K562 (cell line): ENCODE data around the gene RNF168. TPM values are rescaled to one million over a fixed set of nuclear protein-coding genes. Genes with fewer than 3 reads are reported as not detected.

Experiments used
- BRD4 ChIP-seq: fragments of 200-600 bp; sonication (generic); IDR thresholded peaks from 2 replicates; pipeline ENCODE4 v1.6.1; 2017; ENCODE audit warnings: inconsistent platforms
- CBX1 ChIP-seq: sonication (generic); IDR thresholded peaks from 2 replicates; pipeline ENCODE4 v1.6.1; 2016; ENCODE audit warnings: antibody characterized with exemption, low read depth, mild to moderate bottlenecking
- CREB1 ChIP-seq, 2 experiments: sonication (generic) in 1 of 2; formaldehyde crosslinking in 1 of 2; IDR thresholded peaks; 2 replicates each; pipeline versions ENCODE4 v1.6.1 to v1.8.0; 2012 to 2022; ENCODE audit warnings: inconsistent platforms in 1 of 2, mild to moderate bottlenecking in 1 of 2, missing genetic modification reagents in 1 of 2, moderate library complexity in 1 of 2
- DPF2 ChIP-seq: fragments of 450-650 bp; IDR thresholded peaks from 2 replicates; pipeline ENCODE4 v1.6.1; 2016
- FOXJ3 ChIP-seq: sonication (generic); formaldehyde crosslinking; IDR thresholded peaks from 2 replicates; pipeline ENCODE4 v1.4.0; 2020; ENCODE audit warnings: mild to moderate bottlenecking, missing genetic modification reagents
- GABPB1 ChIP-seq: sonication (generic); formaldehyde crosslinking; IDR thresholded peaks from 2 replicates; pipeline ENCODE4 v1.8.0; 2022; ENCODE audit warnings: mild to moderate bottlenecking, missing genetic modification reagents
- HDAC8 ChIP-seq: fragments of 450-650 bp; IDR thresholded peaks from 2 replicates; pipeline ENCODE4 v1.6.1; 2016; ENCODE audit warnings: mild to moderate bottlenecking, missing genetic modification characterization, moderate library complexity, missing compliant biosample characterization
- HOXB6 ChIP-seq: fragments of 250-450 bp; sonication (Bioruptor Pico); IDR thresholded peaks from 2 replicates; pipeline ENCODE4 v1.5.1; 2022; ENCODE audit warnings: mild to moderate bottlenecking, borderline replicate concordance
- ILF3 ChIP-seq: fragments of 450-650 bp; IDR thresholded peaks from 2 replicates; pipeline ENCODE4 v1.6.1; 2018; ENCODE audit warnings: antibody characterized with exemption, mild to moderate bottlenecking, moderate library complexity, borderline replicate concordance
- JUN ChIP-seq, 2 experiments: sonication (generic) in 1 of 2; formaldehyde crosslinking in 1 of 2; IDR thresholded peaks; 2 replicates each; pipeline versions ENCODE4 v1.6.1 to v1.8.0; 2012 to 2022; ENCODE audit warnings: borderline replicate concordance in 2 of 2, mild to moderate bottlenecking in 2 of 2, improper control_type of control experiment in 1 of 2, low read depth in 1 of 2, low read length in 1 of 2, missing genetic modification reagents in 1 of 2
- MTA2 ChIP-seq: fragments of 450-650 bp; IDR thresholded peaks from 2 replicates; pipeline ENCODE4 v1.6.1; 2016; ENCODE audit warnings: low read depth
- PHF20 ChIP-seq: fragments of 450-650 bp; IDR thresholded peaks from 2 replicates; pipeline ENCODE4 v1.6.1; 2018; ENCODE audit not compliant: partially characterized antibody
- RBFOX2 ChIP-seq: fragments of 200-400 bp; formaldehyde crosslinking; IDR thresholded peaks from 2 replicates; pipeline ENCODE4 v1.6.1; 2017; ENCODE audit warnings: low read depth, mild to moderate bottlenecking, low read length, moderate library complexity
- SAFB ChIP-seq: fragments of 200-400 bp; formaldehyde crosslinking; IDR thresholded peaks from 2 replicates; pipeline ENCODE4 v1.6.1; 2017; ENCODE audit warnings: low read depth, low read length, borderline replicate concordance
- TBL1XR1 ChIP-seq, 2 experiments: IDR thresholded peaks; 2 replicates each; pipeline ENCODE4 v1.6.1; 2012; ENCODE audit warnings: improper control_type of control experiment in 2 of 2, low read length in 2 of 2, mild to moderate bottlenecking in 1 of 2
- TEAD1 ChIP-seq, 2 experiments: fragments of 450-650 bp in 1 of 2; sonication (generic) in 1 of 2; formaldehyde crosslinking; IDR thresholded peaks; 2 replicates each; pipeline versions ENCODE4 v1.4.0 to v1.8.0; 2020 to 2022; ENCODE audit warnings: mild to moderate bottlenecking in 2 of 2, missing genetic modification reagents in 1 of 2
- YY1 ChIP-seq, 3 experiments: IDR thresholded peaks; 2 replicates each; pipeline ENCODE4 v1.6.1; 2011; ENCODE audit warnings: low read length in 2 of 3, mild to moderate bottlenecking in 2 of 3, moderate library complexity in 2 of 3, borderline replicate concordance in 1 of 3, control low read depth in 1 of 3, low read depth in 1 of 3; ENCODE audit not compliant: insufficient read depth in 3 of 3, insufficient replicate concordance in 2 of 3, control insufficient read depth in 1 of 3, insufficient read length in 1 of 3; ENCODE audit errors: extremely low read depth in 1 of 3
- ZNF174 ChIP-seq: fragments of 250-450 bp; sonication (Bioruptor Pico); IDR thresholded peaks from 2 replicates; pipeline ENCODE4 v1.4.0; 2020; ENCODE audit warnings: mild to moderate bottlenecking
- ZNF212 ChIP-seq: fragments of 450-650 bp; formaldehyde crosslinking; IDR thresholded peaks from 2 replicates; pipeline ENCODE4 v1.4.0; 2020; ENCODE audit warnings: mild to moderate bottlenecking
- ZSCAN29 ChIP-seq: fragments of 450-650 bp; IDR thresholded peaks from 2 replicates; pipeline ENCODE4 v1.6.1; 2017
- polyA plus RNA-seq, 8 experiments: library from polyadenylated mRNA; depleted of rRNA in 4 of 8; stranded (reverse) in 5 of 8; unstranded in 3 of 8; fragments of >200 nt; fragmentation: Nextera tagmentation in 2 of 8; fragmentation: Illumina TruSeq in 1 of 8; extraction: Ambion mirVana in 2 of 8; extraction: Trizol in 1 of 8; gene quantifications; 2 replicates each; pipeline versions ENCODE4 v1.2.1 to v1.2.3, GENCODE V29; 2011 to 2014; ENCODE audit warnings: inconsistent platforms in 1 of 8, missing spikeins in 1 of 8
- total RNA-seq, 7 experiments: library from RNA; depleted of rRNA in 6 of 7; stranded (reverse); fragments of >200 nt in 6 of 7; fragmentation: Illumina TruSeq in 2 of 7; extraction: Trizol in 2 of 7; gene quantifications; 2 replicates each; pipeline versions ENCODE4 v1.2.1 to v1.2.3, GENCODE V29; 2011 to 2021; ENCODE audit warnings: low replicate concordance in 1 of 7
- TF ChIP-seq, protein P1 (sequence below), 2 experiments: fragments of 150-350 bp in 1 of 2; IDR thresholded peaks; 2 replicates each; pipeline ENCODE4 v1.6.1; 2012 to 2016; ENCODE audit warnings: low read depth in 2 of 2, low read length in 2 of 2, mild to moderate bottlenecking in 1 of 2, moderate library complexity in 1 of 2
- TF ChIP-seq, protein P2 (sequence below): fragments of 450-650 bp; IDR thresholded peaks from 2 replicates; pipeline ENCODE4 v1.7.1; 2018; ENCODE audit warnings: mild to moderate bottlenecking, low read depth; ENCODE audit not compliant: partially characterized antibody

Gene RNF168
- total and polyA plus RNA-seq, 9 of the 15 experiments (the other 6 are each of a cell fraction or from before 2014, with no cell fraction given): 6.0 to 32.1 (median 16.6) TPM

DNA sequence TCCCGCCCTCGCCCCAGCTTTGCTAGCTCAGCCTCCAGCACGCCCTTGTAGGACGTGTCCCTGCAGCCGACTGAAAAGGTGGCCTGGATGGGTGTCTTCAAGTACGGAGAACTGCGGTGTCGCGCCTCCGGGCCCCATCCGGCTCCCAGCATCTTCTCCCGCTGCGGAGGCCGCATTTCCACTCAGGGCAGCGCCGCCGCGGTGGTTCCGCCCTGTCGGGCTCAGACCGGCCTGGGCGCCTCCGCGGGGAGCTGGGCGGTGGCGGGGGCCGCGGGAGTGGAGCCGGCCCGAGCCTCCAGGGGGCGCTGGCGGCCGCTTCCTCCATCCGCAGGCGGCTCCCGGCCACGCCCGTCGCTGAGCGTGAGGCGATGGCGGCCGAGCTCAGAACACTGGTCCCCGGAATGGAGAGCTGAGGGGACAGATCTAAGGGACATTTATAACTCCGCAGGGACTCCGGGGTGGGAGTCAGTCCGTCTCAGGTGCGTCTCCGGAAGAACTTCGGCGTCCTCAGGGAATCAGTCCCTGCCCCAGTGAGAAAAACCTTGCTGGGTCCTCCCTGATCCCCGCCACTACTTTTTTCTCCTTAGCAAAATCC lies 25.2 kb upstream of the RNF168 start (continued):
- TF ChIP-seq GABPB1 (CRISPR knock-in tag) (peak; percentile 63), DPF2 (no peak), TEAD1 (CRISPR knock-in tag; IDR thresholded peaks at IDR 0.05) (peak in 1 of 2 experiments; percentile 75; a peak in 2 of 4 replicates), ZNF174 (CRISPR knock-in tag) (no peak), YY1 (IDR thresholded peaks at IDR 0.05; ENCODE audit: borderline replicate concordance in 1 of 3, control insufficient read depth in 1 of 3, extremely low read depth in 1 of 3, insufficient read depth in 3 of 3, insufficient read length in 1 of 3, insufficient replicate concordance in 2 of 3, low read depth in 1 of 3, low read length in 2 of 3) (peak; percentile 44 to 91 (median 85)), SAFB (peak; percentile 45; the same call in 1 of the 2 replicates), ZNF212 (CRISPR knock-in tag) (no peak), JUN (IDR thresholded peaks at IDR 0.05; ENCODE audit: borderline replicate concordance, low read depth, low read length) (peak; percentile 10; the same call in 1 of the 2 replicates), JUN (CRISPR knock-in tag; IDR thresholded peaks at IDR 0.05; ENCODE audit: borderline replicate concordance) (0 out of 2 replicates have a peak, but pooled peaks have one; percentile 73), BRD4 (no peak), HDAC8 (0 out of 2 replicates have a peak, but pooled peaks have one; percentile 40), TBL1XR1 (IDR thresholded peaks at IDR 0.05; ENCODE audit: low read length in 2 of 2) (no peak), ILF3 (no peak), RBFOX2 (peak; percentile 88), CBX1 (0 out of 2 replicates have a peak, but pooled peaks have one; percentile 33), HOXB6 (CRISPR knock-in tag) (no peak), MTA2 (no peak), FOXJ3 (CRISPR knock-in tag) (no peak), ZSCAN29 (peak; percentile 62; the same call in 1 of the 2 replicates), CREB1 (IDR thresholded peaks at IDR 0.05) (no peak), CREB1 (CRISPR knock-in tag; IDR thresholded peaks at IDR 0.05) (0 out of 2 replicates have a peak, but pooled peaks have one; percentile 55), PHF20 (no peak)
- TF ChIP-seq, protein P1, sequence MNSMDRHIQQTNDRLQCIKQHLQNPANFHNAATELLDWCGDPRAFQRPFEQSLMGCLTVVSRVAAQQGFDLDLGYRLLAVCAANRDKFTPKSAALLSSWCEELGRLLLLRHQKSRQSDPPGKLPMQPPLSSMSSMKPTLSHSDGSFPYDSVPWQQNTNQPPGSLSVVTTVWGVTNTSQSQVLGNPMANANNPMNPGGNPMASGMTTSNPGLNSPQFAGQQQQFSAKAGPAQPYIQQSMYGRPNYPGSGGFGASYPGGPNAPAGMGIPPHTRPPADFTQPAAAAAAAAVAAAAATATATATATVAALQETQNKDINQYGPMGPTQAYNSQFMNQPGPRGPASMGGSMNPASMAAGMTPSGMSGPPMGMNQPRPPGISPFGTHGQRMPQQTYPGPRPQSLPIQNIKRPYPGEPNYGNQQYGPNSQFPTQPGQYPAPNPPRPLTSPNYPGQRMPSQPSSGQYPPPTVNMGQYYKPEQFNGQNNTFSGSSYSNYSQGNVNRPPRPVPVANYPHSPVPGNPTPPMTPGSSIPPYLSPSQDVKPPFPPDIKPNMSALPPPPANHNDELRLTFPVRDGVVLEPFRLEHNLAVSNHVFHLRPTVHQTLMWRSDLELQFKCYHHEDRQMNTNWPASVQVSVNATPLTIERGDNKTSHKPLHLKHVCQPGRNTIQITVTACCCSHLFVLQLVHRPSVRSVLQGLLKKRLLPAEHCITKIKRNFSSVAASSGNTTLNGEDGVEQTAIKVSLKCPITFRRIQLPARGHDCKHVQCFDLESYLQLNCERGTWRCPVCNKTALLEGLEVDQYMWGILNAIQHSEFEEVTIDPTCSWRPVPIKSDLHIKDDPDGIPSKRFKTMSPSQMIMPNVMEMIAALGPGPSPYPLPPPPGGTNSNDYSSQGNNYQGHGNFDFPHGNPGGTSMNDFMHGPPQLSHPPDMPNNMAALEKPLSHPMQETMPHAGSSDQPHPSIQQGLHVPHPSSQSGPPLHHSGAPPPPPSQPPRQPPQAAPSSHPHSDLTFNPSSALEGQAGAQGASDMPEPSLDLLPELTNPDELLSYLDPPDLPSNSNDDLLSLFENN (IDR thresholded peaks at IDR 0.05; ENCODE audit: low read depth in 2 of 2, low read length in 2 of 2): 0 out of 4 replicates have a peak, but pooled peaks of 1 of the 2 experiments have one; percentile 13
- TF ChIP-seq, protein P2, sequence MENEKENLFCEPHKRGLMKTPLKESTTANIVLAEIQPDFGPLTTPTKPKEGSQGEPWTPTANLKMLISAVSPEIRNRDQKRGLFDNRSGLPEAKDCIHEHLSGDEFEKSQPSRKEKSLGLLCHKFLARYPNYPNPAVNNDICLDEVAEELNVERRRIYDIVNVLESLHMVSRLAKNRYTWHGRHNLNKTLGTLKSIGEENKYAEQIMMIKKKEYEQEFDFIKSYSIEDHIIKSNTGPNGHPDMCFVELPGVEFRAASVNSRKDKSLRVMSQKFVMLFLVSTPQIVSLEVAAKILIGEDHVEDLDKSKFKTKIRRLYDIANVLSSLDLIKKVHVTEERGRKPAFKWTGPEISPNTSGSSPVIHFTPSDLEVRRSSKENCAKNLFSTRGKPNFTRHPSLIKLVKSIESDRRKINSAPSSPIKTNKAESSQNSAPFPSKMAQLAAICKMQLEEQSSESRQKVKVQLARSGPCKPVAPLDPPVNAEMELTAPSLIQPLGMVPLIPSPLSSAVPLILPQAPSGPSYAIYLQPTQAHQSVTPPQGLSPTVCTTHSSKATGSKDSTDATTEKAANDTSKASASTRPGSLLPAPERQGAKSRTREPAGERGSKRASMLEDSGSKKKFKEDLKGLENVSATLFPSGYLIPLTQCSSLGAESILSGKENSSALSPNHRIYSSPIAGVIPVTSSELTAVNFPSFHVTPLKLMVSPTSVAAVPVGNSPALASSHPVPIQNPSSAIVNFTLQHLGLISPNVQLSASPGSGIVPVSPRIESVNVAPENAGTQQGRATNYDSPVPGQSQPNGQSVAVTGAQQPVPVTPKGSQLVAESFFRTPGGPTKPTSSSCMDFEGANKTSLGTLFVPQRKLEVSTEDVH: no peak
